Gastrocnemius medialis (tissue), 4 donors: Measurements from ENCODE around the gene LY86.

Experiments
- CTCF ChIP-seq, 5 experiments: fragments of 450-650 bp in 3 of 5; fragments of 200-600 bp in 2 of 5; sonication (generic) in 2 of 5; IDR thresholded peaks in 4 of 5; conservative IDR thresholded peaks in 1 of 5; 1 replicate in 4 of 5; 2 replicates in 1 of 5; pipeline ENCODE4 v1.5.1; 2016 to 2019; ENCODE audit warnings: antibody characterized with exemption in 5 of 5, mild to moderate bottlenecking in 3 of 5, moderate library complexity in 3 of 5
- POLR2A ChIP-seq, 2 donors: fragments of 450-650 bp; IDR thresholded peaks; one replicate each; pipeline ENCODE4 v1.6.1; 2017; ENCODE audit warnings: antibody characterized with exemption in 2 of 2, mild to moderate bottlenecking in 2 of 2, moderate library complexity in 2 of 2

DNA sequence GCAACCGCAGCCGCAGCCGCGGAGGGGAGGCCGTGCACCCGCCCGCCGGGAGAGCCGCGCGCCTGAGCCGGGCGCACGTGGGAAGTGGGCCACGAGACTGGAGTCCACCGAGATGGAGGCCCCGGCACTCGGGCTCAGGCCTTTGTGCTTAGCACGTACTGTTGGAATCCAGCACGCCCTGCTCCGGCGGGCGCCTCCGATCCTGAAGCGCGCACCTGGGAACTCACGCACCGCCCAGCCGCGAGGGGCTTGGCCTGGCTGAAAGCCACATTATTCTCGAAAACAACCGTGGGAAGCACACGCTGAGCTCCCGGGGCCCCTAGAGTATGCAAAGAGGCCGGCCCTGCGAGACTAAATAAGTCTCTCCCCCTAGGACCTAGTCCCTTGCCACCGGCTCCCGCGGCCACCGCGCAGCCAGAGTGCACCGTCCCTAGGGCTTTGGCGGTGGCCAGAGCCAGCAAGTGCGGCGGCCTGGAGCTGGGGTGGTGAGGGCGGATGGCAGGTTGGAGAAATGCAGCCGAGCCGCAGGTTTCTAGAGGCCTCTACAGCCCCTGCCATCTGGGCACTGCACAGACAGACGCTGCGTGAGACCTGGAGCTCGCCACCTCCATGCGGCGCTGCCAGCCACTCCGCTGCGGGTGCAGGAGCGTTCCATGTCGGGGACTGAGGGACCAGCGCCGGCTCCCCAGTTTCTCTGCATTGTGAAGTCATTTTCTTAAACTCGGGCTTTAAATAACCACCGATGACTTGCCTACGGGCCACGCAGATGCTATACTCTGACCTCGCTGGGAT, 42.0 kb upstream of the LY86 start:
- TF ChIP-seq CTCF (IDR thresholded peaks at IDR 0.05 in 4 of 5, conservative IDR thresholded peaks at IDR 0.05 in 1 of 5), result no peak
- TF ChIP-seq POLR2A (IDR thresholded peaks at IDR 0.05), result no peak
